Measurements from ENCODE around the gene AKTIP.

- TF ChIP-seq POLR2A (IDR thresholded peaks at IDR 0.05) (no peak), CTCF (IDR thresholded peaks at IDR 0.05) (peak; percentile 76 to 96 (median 86))
Observed at GRCh38 chr16:53509906-53510703, 7.1 kb upstream of the AKTIP start.

All from thyroid gland (tissue), 4 donors.